Breast epithelium (tissue), 3 donors: ENCODE results near the gene ABCA13.

Experiments used
- POLR2A ChIP-seq: fragments of 450-650 bp; IDR thresholded peaks from one replicate; pipeline ENCODE4 v1.6.1; 2016; ENCODE audit warnings: antibody characterized with exemption, mild to moderate bottlenecking, moderate library complexity
- TF ChIP-seq, protein P1 (sequence below), 3 donors: fragments of 450-650 bp; IDR thresholded peaks; one replicate each; pipeline ENCODE4 v1.5.1; 2016 to 2017; ENCODE audit warnings: antibody characterized with exemption in 3 of 3, mild to moderate bottlenecking in 3 of 3, moderate library complexity in 3 of 3

DNA sequence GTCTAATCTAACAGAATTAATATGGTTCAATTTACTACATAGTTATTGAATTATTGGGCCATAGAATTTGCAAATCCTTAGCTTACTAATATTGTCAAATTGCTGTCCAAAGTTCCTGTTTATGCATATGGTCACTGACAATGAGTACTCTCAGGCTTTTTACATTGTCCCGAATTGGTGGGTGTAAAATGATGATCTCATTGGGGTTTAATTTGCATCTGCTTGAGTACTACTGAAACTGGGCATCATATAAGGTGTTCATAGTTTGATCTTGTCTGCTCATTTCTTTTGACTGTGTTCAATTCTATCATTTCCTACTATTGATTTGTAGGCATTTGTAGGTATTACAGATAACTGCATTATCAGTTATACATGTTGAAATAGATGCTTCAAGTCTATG is 12.7 kb downstream of the ABCA13 start:
- TF ChIP-seq, protein P1, sequence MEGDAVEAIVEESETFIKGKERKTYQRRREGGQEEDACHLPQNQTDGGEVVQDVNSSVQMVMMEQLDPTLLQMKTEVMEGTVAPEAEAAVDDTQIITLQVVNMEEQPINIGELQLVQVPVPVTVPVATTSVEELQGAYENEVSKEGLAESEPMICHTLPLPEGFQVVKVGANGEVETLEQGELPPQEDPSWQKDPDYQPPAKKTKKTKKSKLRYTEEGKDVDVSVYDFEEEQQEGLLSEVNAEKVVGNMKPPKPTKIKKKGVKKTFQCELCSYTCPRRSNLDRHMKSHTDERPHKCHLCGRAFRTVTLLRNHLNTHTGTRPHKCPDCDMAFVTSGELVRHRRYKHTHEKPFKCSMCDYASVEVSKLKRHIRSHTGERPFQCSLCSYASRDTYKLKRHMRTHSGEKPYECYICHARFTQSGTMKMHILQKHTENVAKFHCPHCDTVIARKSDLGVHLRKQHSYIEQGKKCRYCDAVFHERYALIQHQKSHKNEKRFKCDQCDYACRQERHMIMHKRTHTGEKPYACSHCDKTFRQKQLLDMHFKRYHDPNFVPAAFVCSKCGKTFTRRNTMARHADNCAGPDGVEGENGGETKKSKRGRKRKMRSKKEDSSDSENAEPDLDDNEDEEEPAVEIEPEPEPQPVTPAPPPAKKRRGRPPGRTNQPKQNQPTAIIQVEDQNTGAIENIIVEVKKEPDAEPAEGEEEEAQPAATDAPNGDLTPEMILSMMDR (IDR thresholded peaks at IDR 0.05) = no peak
- no peak for TF ChIP-seq POLR2A
